WTC11 (cell line): ENCODE data around the gene ADAD2. TPM values are rescaled to one million over a fixed set of nuclear protein-coding genes. Genes with fewer than 3 reads are reported as not detected.

ENCODE experiments used
- ATAC-seq: fragments of 200-7000 bp; cut with Tn5 transposase; 2 replicates; pipeline ENCODE4 v1.10.0; 2021; ENCODE audit warnings: mild to moderate bottlenecking, moderate library complexity
- CTCF ChIA-PET: fragments of 300-600 bp; sonication (Branson Sonifier 250); formaldehyde crosslinking; loops from one replicate; lab custom pipeline; 2021; ENCODE audit warnings: antibody characterized with exemption; lab: Charles Lee
- POLR2A ChIA-PET: fragments of 350-600 bp; sonication (Branson Sonifier 250); formaldehyde crosslinking; loops from one replicate; lab custom pipeline; 2021; ENCODE audit warnings: antibody characterized with exemption; lab: Charles Lee
- DNase-seq: peaks from one replicate; pipeline ENCODE4 v3.0.0; 2021; ENCODE audit warnings: low spot score
- H3K27ac Mint-ChIP-seq: 2 replicates; pipeline ENCODE4 v1.8.0; 2021; ENCODE audit warnings: mixed read lengths
- H3K27me3 Mint-ChIP-seq: 2 replicates; pipeline ENCODE4 v1.8.0; 2021; ENCODE audit warnings: low read depth, mild to moderate bottlenecking, moderate library complexity, mixed read lengths
- H3K36me3 Mint-ChIP-seq: 2 replicates; pipeline ENCODE4 v1.8.0; 2021; ENCODE audit warnings: mixed read lengths
- H3K4me1 Mint-ChIP-seq: 2 replicates; pipeline ENCODE4 v1.8.0; 2022; ENCODE audit warnings: mixed read lengths
- H3K4me3 Mint-ChIP-seq: 2 replicates; pipeline ENCODE4 v1.8.0; 2021; ENCODE audit warnings: mild to moderate bottlenecking, moderate library complexity, mixed read lengths
- H3K9me3 Mint-ChIP-seq: 2 replicates; pipeline ENCODE4 v1.8.0; 2021; ENCODE audit warnings: mixed read lengths
- CREB1 ChIP-seq: sonication (generic); formaldehyde crosslinking; IDR thresholded peaks from 2 replicates; pipeline ENCODE4 v1.8.0; 2023; ENCODE audit warnings: mild to moderate bottlenecking, missing genetic modification reagents
- CTCF ChIP-seq: fragments of 200-600 bp; IDR thresholded peaks from 2 replicates; pipeline ENCODE4 v1.8.0; 2022; ENCODE audit warnings: antibody characterized with exemption
- E2F1 ChIP-seq: sonication (generic); formaldehyde crosslinking; IDR thresholded peaks from 2 replicates; pipeline ENCODE4 v1.8.0; 2022; ENCODE audit warnings: mild to moderate bottlenecking, missing genetic modification reagents
- E2F5 ChIP-seq: sonication (generic); formaldehyde crosslinking; IDR thresholded peaks from 2 replicates; pipeline ENCODE4 v1.8.1; 2022; ENCODE audit warnings: mild to moderate bottlenecking, moderate library complexity, missing genetic modification reagents
- FOXK1 ChIP-seq: sonication (generic); formaldehyde crosslinking; IDR thresholded peaks from 2 replicates; pipeline ENCODE4 v1.8.0; 2022; ENCODE audit warnings: mild to moderate bottlenecking, moderate library complexity, missing genetic modification reagents
- GTF2I ChIP-seq: fragments of 250-450 bp; sonication (Bioruptor Pico); conservative IDR thresholded peaks from 2 replicates; pipeline ENCODE4 v1.4.0; 2021; ENCODE audit warnings: mild to moderate bottlenecking
- HMGA2 ChIP-seq: fragments of 250-450 bp; sonication (Bioruptor Pico); IDR thresholded peaks from 2 replicates; pipeline ENCODE4 v1.4.0; 2021; ENCODE audit warnings: mild to moderate bottlenecking, moderate library complexity
- JAZF1 ChIP-seq: fragments of 250-450 bp; sonication (Bioruptor Pico); IDR thresholded peaks from 2 replicates; pipeline ENCODE4 v1.9.0; 2021; ENCODE audit warnings: moderate library complexity, mild to moderate bottlenecking, inconsistent platforms
- MAX ChIP-seq: sonication (generic); formaldehyde crosslinking; IDR thresholded peaks from 2 replicates; pipeline ENCODE4 v1.8.0; 2022; ENCODE audit warnings: mild to moderate bottlenecking, missing genetic modification reagents
- MYBL2 ChIP-seq: sonication (generic); formaldehyde crosslinking; IDR thresholded peaks from 2 replicates; pipeline ENCODE4 v1.8.1; 2023; ENCODE audit warnings: mild to moderate bottlenecking, moderate library complexity, missing genetic modification reagents
- NR3C1 ChIP-seq: sonication (generic); formaldehyde crosslinking; conservative IDR thresholded peaks from 2 replicates; pipeline ENCODE4 v1.8.1; 2023; ENCODE audit warnings: low read depth, mild to moderate bottlenecking, missing genetic modification reagents
- PRRX2 ChIP-seq: fragments of 250-450 bp; sonication (Bioruptor Pico); IDR thresholded peaks from 2 replicates; pipeline ENCODE4 v1.8.0; 2021; ENCODE audit warnings: mild to moderate bottlenecking
- RELA ChIP-seq: sonication (generic); formaldehyde crosslinking; IDR thresholded peaks from 2 replicates; pipeline ENCODE4 v1.8.1; 2022; ENCODE audit warnings: missing genetic modification reagents, mild to moderate bottlenecking, borderline replicate concordance
- SP1 ChIP-seq: sonication (generic); formaldehyde crosslinking; conservative IDR thresholded peaks from 2 replicates; pipeline ENCODE4 v1.8.1; 2022; ENCODE audit warnings: missing genetic modification reagents
- ZNF263 ChIP-seq: sonication (generic); formaldehyde crosslinking; IDR thresholded peaks from 2 replicates; pipeline ENCODE4 v1.8.1; 2022; ENCODE audit warnings: low read depth, mild to moderate bottlenecking, moderate library complexity, missing genetic modification reagents
- ZNF396 ChIP-seq: fragments of 250-450 bp; sonication (Bioruptor Pico); IDR thresholded peaks from 2 replicates; pipeline ENCODE4 v1.8.0; 2021; ENCODE audit warnings: mild to moderate bottlenecking, moderate library complexity, borderline replicate concordance
- total RNA-seq: library from RNA; stranded (reverse); gene quantifications from 3 replicates; pipeline ENCODE4 v1.2.3, GENCODE V29; 2021
- TF ChIP-seq, protein P1 (sequence below): sonication (generic); formaldehyde crosslinking; IDR thresholded peaks from 2 replicates; pipeline ENCODE4 v1.8.0; 2022; ENCODE audit warnings: mild to moderate bottlenecking, missing genetic modification reagents
- TF ChIP-seq, protein P2 (sequence below): fragments of 250-450 bp; sonication (Bioruptor Pico); IDR thresholded peaks from 2 replicates; pipeline ENCODE4 v1.8.0; 2021; ENCODE audit warnings: mild to moderate bottlenecking

The ADAD2 gene
- total RNA-seq, 1 experiment from 2014 or later = 1.6 TPM

- POLR2A ChIA-PET = no interaction called here
- H3K4me1 Mint-ChIP-seq = no peaks in the 10 kb centered on the region
- DNase-seq = no peak
- peaks cover 10% of the 10 kb centered on the region for H3K9me3 Mint-ChIP-seq
- no peak; the same call in 1 of the 2 replicates for ATAC-seq
- TF ChIP-seq JAZF1 (CRISPR knock-in tag) (no peak), MAX (CRISPR knock-in tag) (no peak), MYBL2 (CRISPR knock-in tag) (no peak), FOXK1 (no peak), SP1 (no peak), PRRX2 (CRISPR knock-in tag) (no peak), CTCF (no peak), CREB1 (no peak), ZNF396 (CRISPR knock-in tag) (no peak), NR3C1 (CRISPR knock-in tag) (no peak), E2F1 (CRISPR knock-in tag) (no peak), ZNF263 (CRISPR knock-in tag) (no peak), GTF2I (no peak), E2F5 (CRISPR knock-in tag) (no peak), HMGA2 (CRISPR knock-in tag) (no peak)
- TF ChIP-seq, protein P1, sequence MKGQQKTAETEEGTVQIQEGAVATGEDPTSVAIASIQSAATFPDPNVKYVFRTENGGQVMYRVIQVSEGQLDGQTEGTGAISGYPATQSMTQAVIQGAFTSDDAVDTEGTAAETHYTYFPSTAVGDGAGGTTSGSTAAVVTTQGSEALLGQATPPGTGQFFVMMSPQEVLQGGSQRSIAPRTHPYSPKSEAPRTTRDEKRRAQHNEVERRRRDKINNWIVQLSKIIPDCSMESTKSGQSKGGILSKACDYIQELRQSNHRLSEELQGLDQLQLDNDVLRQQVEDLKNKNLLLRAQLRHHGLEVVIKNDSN (CRISPR knock-in tag) = no peak
- TF ChIP-seq, protein P2, sequence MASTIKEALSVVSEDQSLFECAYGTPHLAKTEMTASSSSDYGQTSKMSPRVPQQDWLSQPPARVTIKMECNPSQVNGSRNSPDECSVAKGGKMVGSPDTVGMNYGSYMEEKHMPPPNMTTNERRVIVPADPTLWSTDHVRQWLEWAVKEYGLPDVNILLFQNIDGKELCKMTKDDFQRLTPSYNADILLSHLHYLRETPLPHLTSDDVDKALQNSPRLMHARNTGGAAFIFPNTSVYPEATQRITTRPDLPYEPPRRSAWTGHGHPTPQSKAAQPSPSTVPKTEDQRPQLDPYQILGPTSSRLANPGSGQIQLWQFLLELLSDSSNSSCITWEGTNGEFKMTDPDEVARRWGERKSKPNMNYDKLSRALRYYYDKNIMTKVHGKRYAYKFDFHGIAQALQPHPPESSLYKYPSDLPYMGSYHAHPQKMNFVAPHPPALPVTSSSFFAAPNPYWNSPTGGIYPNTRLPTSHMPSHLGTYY (CRISPR knock-in tag) = no peak
- CTCF ChIA-PET = interaction anchor here (0.5 to 2.5 kb wide), 5 partner anchors 52 to 155 kb away, joined by 3 to 8 read pairs (median 4); partner anchors contain the start of gene TAF1C
- no peaks in the 10 kb centered on the region for H3K36me3 Mint-ChIP-seq
- H3K4me3 Mint-ChIP-seq = no peak overlapping the region
- H3K27ac Mint-ChIP-seq = no peak overlapping the region
- no peaks in the 10 kb centered on the region; the same call in 1 of the 2 replicates for H3K27me3 Mint-ChIP-seq
Measured at GRCh38 chr16:84239141-84239769, 48.3 kb downstream of the ADAD2 start.

- H3K27me3 Mint-ChIP-seq = no peaks in the 10 kb centered on the region; the same call in 1 of the 2 replicates
- H3K4me1 Mint-ChIP-seq = no peaks in the 10 kb centered on the region
- ChIA-PET POLR2A (no interaction called here), CTCF (interaction anchor here (0.5 to 2.5 kb wide), 4 partner anchors 53 to 155 kb away, joined by 3 to 8 read pairs (median 4); partner anchors contain the start of gene TAF1C)
- no peaks in the 10 kb centered on the region for H3K36me3 Mint-ChIP-seq
- TF ChIP-seq RELA (CRISPR knock-in tag) = no peak
- TF ChIP-seq NR3C1 (CRISPR knock-in tag) = no peak
- no peak within 1 kb of the TSS for H3K4me3 Mint-ChIP-seq
- ATAC-seq = no peak
- H3K27ac Mint-ChIP-seq = no peak within 1 kb of the TSS
- peaks cover 16% of the 10 kb centered on the region for H3K9me3 Mint-ChIP-seq
- no peak for DNase-seq
Measured at GRCh38 chr16:84239909-84240308, 49.0 kb downstream of the ADAD2 start, which contains the start of gene KCNG4. Gene KCNG4, minus strand, starts transcription at chr16:84240012. Its CDS starts 2,527 bp downstream, at chr16:84237485.
